HG03520 (cell line): ENCODE results near the gene SLC25A17.
"Not testable (repeated sequence)": the region's sequence is repeated elsewhere in the genome, so short reads cannot be mapped to it uniquely, and the experiment has no call there.

ENCODE experiments used
- ATAC-seq: cut with Tn5 transposase; IDR thresholded peaks from one replicate; pipeline ENCODE4 v1.9.1; 2021; ENCODE audit warnings: mild to moderate bottlenecking, moderate library complexity; ENCODE audit not compliant: unreplicated experiment

The SLC25A17 gene

GRCh38 chr22:40818747-40819598 lies at the start of gene SLC25A17:
Gene SLC25A17 (minus strand): TSS chr22:40819346. CDS start chr22:40819248, 98 bp downstream.
- peak; percentile 45 for ATAC-seq

- ATAC-seq: not testable (repeated sequence)
Measured at GRCh38 chr22:40868379-40868778, 49.2 kb upstream of the SLC25A17 start.

GRCh38 chr22:40867109-40867508 lies 48.0 kb upstream of the SLC25A17 start:
- no peak for ATAC-seq

GRCh38 chr22:40862537-40862936 lies 43.4 kb upstream of the SLC25A17 start:
- no peak for ATAC-seq

GRCh38 chr22:40862013-40862412 lies 42.9 kb upstream of the SLC25A17 start, which contains the start of gene DNAJB7:
Gene DNAJB7 (minus strand): TSS chr22:40862113. CDS start chr22:40861994, 119 bp downstream.
- ATAC-seq: no peak

- ATAC-seq: no peak
Measured at GRCh38 chr22:40857309-40857855, 38.2 kb upstream of the SLC25A17 start.

GRCh38 chr22:40856513-40857308 lies 37.6 kb upstream of the SLC25A17 start, which contains the start of the genes ST13 and XPNPEP3:
Gene ST13 (minus strand): TSS chr22:40856639. CDS start chr22:40856540, 99 bp downstream.
Gene XPNPEP3 (plus strand): TSS chr22:40857148. CDS start chr22:40857182, 34 bp downstream.
- ATAC-seq: peak; percentile 75

- peak; percentile 23 for ATAC-seq
Measured at GRCh38 chr22:40855979-40856512, 36.9 kb upstream of the SLC25A17 start.

GRCh38 chr22:40855071-40855978 lies 36.2 kb upstream of the SLC25A17 start:
- ATAC-seq: no peak

- no peak for ATAC-seq
Measured at GRCh38 chr22:40853961-40854360, 34.8 kb upstream of the SLC25A17 start.

GRCh38 chr22:40853333-40853732 lies 34.2 kb upstream of the SLC25A17 start:
- no peak for ATAC-seq

- ATAC-seq: not testable (repeated sequence)
Measured at GRCh38 chr22:40845816-40846215, 26.7 kb upstream of the SLC25A17 start.

- ATAC-seq: no peak
Measured at GRCh38 chr22:40844951-40845350, 25.8 kb upstream of the SLC25A17 start.

- no peak for ATAC-seq
Measured at GRCh38 chr22:40838486-40838885, 19.3 kb upstream of the SLC25A17 start.

- no peak for ATAC-seq
Measured at GRCh38 chr22:40834619-40835018, 15.5 kb upstream of the SLC25A17 start.

- ATAC-seq: no peak
Measured at GRCh38 chr22:40829131-40829530, 10.0 kb upstream of the SLC25A17 start.

GRCh38 chr22:40826984-40827741 lies 8.0 kb upstream of the SLC25A17 start:
- no peak for ATAC-seq

- not testable (repeated sequence) for ATAC-seq
Measured at GRCh38 chr22:40826292-40826691, 7.1 kb upstream of the SLC25A17 start.

GRCh38 chr22:40823426-40823825 lies 4.3 kb upstream of the SLC25A17 start:
- no peak for ATAC-seq
